ENCODE data around the gene NTM. TPM values are rescaled to one million over a fixed set of nuclear protein-coding genes. Genes with fewer than 3 reads are reported as not detected.

Gene NTM
- total RNA-seq, 1 donor from 2014 or later, result 82.7 TPM

DNA sequence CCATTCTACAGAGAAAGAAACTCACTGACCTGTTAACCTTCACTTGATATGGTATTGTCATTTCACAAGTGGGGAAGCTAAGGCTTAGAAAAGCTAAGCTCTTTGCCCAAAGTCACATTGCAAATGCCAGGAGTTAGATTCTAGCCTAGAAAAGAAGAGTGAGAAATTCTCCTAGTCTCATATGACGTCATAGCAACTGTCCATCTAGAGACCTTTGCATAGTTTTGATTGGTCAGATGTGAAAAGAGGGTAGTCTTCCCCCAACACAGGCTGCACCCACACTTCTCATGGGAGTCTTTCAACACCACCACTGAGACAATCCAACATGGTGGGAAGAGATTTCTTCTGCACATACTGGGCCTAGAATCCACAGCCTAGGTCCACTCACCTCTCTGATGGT lies 197.9 kb downstream of the NTM start:
- Mint-ChIP-seq H3K27ac (ENCODE audit: unreplicated experiment) (no peak overlapping the region), H3K36me3 (ENCODE audit: unreplicated experiment) (no peaks in the 10 kb centered on the region), H3K27me3 (ENCODE audit: unreplicated experiment) (peaks cover 3% of the 10 kb centered on the region), H3K4me3 (ENCODE audit: unreplicated experiment) (no peak overlapping the region), H3K4me1 (ENCODE audit: unreplicated experiment) (no peaks in the 10 kb centered on the region), H3K9me3 (ENCODE audit: unreplicated experiment) (no peaks in the 10 kb centered on the region)
- TF ChIP-seq, protein P1, sequence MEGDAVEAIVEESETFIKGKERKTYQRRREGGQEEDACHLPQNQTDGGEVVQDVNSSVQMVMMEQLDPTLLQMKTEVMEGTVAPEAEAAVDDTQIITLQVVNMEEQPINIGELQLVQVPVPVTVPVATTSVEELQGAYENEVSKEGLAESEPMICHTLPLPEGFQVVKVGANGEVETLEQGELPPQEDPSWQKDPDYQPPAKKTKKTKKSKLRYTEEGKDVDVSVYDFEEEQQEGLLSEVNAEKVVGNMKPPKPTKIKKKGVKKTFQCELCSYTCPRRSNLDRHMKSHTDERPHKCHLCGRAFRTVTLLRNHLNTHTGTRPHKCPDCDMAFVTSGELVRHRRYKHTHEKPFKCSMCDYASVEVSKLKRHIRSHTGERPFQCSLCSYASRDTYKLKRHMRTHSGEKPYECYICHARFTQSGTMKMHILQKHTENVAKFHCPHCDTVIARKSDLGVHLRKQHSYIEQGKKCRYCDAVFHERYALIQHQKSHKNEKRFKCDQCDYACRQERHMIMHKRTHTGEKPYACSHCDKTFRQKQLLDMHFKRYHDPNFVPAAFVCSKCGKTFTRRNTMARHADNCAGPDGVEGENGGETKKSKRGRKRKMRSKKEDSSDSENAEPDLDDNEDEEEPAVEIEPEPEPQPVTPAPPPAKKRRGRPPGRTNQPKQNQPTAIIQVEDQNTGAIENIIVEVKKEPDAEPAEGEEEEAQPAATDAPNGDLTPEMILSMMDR (IDR thresholded peaks at IDR 0.05), result no peak
- DNase-seq (ENCODE audit: extremely low spot score, unreplicated experiment), result no peak

DNA sequence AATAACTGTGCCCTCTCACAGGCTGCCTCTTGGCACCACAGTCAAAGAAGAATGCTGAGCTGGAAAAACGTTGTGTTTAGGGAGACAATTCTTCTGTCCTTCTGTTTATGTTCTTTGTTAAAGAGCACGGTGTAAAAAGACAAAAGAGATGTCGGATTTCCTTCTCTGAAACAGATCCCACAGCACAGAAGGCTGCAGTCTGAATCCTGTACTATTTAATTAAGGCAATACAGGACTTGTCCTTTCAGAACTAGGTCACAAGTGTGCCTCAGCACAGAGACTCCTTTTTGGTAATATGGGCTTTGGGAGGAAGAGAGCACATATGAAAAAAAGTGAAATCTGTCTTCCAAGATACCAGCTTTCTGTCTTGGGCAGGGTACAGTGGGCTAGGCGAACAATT lies 201.2 kb downstream of the NTM start:
- DNase-seq (ENCODE audit: extremely low spot score, unreplicated experiment), result no peak
- no peaks in the 10 kb centered on the region for H3K4me1 Mint-ChIP-seq (ENCODE audit: unreplicated experiment)
- peaks cover 7% of the 10 kb centered on the region for H3K27me3 Mint-ChIP-seq (ENCODE audit: unreplicated experiment)
- no peaks in the 10 kb centered on the region for H3K9me3 Mint-ChIP-seq (ENCODE audit: unreplicated experiment)
- H3K27ac Mint-ChIP-seq (ENCODE audit: unreplicated experiment), result no peak overlapping the region
- H3K36me3 Mint-ChIP-seq (ENCODE audit: unreplicated experiment), result no peaks in the 10 kb centered on the region
- H3K4me3 Mint-ChIP-seq (ENCODE audit: unreplicated experiment), result no peak overlapping the region
- TF ChIP-seq, protein P1 (IDR thresholded peaks at IDR 0.05), result no peak

DNA sequence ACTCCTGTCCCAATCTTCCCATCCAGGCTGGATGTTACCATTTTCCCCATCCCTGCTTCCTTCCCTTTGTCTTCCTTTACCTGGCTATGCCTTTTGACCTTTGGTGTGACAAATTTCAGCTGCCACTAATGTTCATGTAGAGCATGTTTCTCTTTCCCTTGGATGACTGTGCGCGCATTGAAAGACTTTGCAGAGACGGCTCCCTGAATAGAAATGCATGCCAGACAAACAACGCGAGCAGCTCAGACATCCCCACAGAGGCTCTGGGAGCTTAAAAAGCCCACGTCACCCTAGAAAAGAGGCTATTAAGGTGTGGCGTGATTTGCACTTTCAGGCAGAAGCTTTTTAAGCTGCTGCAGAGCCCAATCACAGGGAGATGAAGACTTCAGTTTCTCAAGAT lies 202.0 kb downstream of the NTM start:
- TF ChIP-seq, protein P1 (IDR thresholded peaks at IDR 0.05), result no peak
- no peaks in the 10 kb centered on the region for H3K4me1 Mint-ChIP-seq (ENCODE audit: unreplicated experiment)
- no peak overlapping the region for H3K4me3 Mint-ChIP-seq (ENCODE audit: unreplicated experiment)
- peaks cover 7% of the 10 kb centered on the region for H3K27me3 Mint-ChIP-seq (ENCODE audit: unreplicated experiment)
- no peaks in the 10 kb centered on the region for H3K9me3 Mint-ChIP-seq (ENCODE audit: unreplicated experiment)
- no peaks in the 10 kb centered on the region for H3K36me3 Mint-ChIP-seq (ENCODE audit: unreplicated experiment)
- DNase-seq (ENCODE audit: extremely low spot score, unreplicated experiment), result no peak
- H3K27ac Mint-ChIP-seq (ENCODE audit: unreplicated experiment), result no peak overlapping the region

DNA sequence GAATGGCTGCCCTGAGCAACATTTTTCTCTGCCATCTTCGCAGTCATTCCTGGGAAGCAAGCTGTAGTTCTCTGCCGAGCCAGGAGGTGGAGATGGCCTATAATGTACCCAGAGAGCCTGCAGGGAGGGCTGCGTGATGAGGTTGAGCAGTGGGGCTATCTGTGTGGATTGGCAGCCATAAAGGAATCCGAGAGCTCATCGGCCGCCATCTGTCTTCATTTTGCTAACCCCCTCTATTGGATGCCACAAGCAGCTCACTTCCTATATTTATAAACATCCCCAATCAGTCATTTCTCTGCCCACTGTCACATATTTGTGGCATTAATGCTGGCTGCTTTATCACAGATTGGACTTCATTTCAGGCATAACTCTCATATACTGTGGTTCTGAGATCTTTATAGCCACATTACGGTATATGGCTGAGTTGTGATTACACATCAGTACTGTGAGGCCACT lies 209.5 kb downstream of the NTM start:
- DNase-seq (ENCODE audit: extremely low spot score, unreplicated experiment), result no peak
- Mint-ChIP-seq H3K27me3 (ENCODE audit: unreplicated experiment) (peaks cover 14% of the 10 kb centered on the region), H3K36me3 (ENCODE audit: unreplicated experiment) (no peaks in the 10 kb centered on the region), H3K27ac (ENCODE audit: unreplicated experiment) (no peak overlapping the region), H3K4me3 (ENCODE audit: unreplicated experiment) (no peak overlapping the region), H3K4me1 (ENCODE audit: unreplicated experiment) (no peaks in the 10 kb centered on the region), H3K9me3 (ENCODE audit: unreplicated experiment) (no peaks in the 10 kb centered on the region)
- TF ChIP-seq, protein P1 (IDR thresholded peaks at IDR 0.05), result peak; percentile 44

- no peak overlapping the region for H3K4me3 Mint-ChIP-seq (ENCODE audit: unreplicated experiment)
- no peaks in the 10 kb centered on the region for H3K9me3 Mint-ChIP-seq (ENCODE audit: unreplicated experiment)
- TF ChIP-seq, protein P1 (IDR thresholded peaks at IDR 0.05), result no peak
- H3K27me3 Mint-ChIP-seq (ENCODE audit: unreplicated experiment), result peaks cover 14% of the 10 kb centered on the region
- H3K36me3 Mint-ChIP-seq (ENCODE audit: unreplicated experiment), result no peaks in the 10 kb centered on the region
- H3K4me1 Mint-ChIP-seq (ENCODE audit: unreplicated experiment), result no peaks in the 10 kb centered on the region
- DNase-seq (ENCODE audit: extremely low spot score, unreplicated experiment), result no peak
- no peak overlapping the region for H3K27ac Mint-ChIP-seq (ENCODE audit: unreplicated experiment)
Measured at GRCh38 chr11:131580476-131580875, 210.1 kb downstream of the NTM start.

Measured in osteocyte (in vitro differentiated cells).